Measurements from ENCODE around the gene PLLP. TPM values are rescaled to one million over a fixed set of nuclear protein-coding genes. Genes with fewer than 3 reads are reported as not detected.
A peak's percentile ranks its signal among the peaks of the same experiment; 100 is the strongest.

Gene PLLP
- total RNA-seq, 1 donor from 2014 or later: 206 TPM

- DNase-seq (ENCODE audit: low spot score): no peak
Measured at GRCh38 chr16:57256601-57257395, 27.7 kb downstream of the PLLP start.

GRCh38 chr16:57255686-57256415 is 28.6 kb downstream of the PLLP start:
- no peak for DNase-seq (ENCODE audit: low spot score)

- DNase-seq (ENCODE audit: low spot score): peak; percentile 42
Measured at GRCh38 chr16:57253466-57253865, 31.0 kb downstream of the PLLP start.

GRCh38 chr16:57252148-57252721 is 32.2 kb downstream of the PLLP start:
- peak; percentile 85 for DNase-seq (ENCODE audit: low spot score)

GRCh38 chr16:57251352-57251751 is 33.1 kb downstream of the PLLP start:
- DNase-seq (ENCODE audit: low spot score): no peak

- no peak for DNase-seq (ENCODE audit: low spot score)
Measured at GRCh38 chr16:57245472-57246113, 38.9 kb downstream of the PLLP start.

GRCh38 chr16:57244767-57245471 is 39.6 kb downstream of the PLLP start, which contains the start of gene ARL2BP:
Gene ARL2BP, plus strand, starts transcription at chr16:57245259. Its CDS starts 109 bp downstream, at chr16:57245368.
- DNase-seq (ENCODE audit: low spot score): peak; percentile 98

GRCh38 chr16:57244463-57244766 is 40.1 kb downstream of the PLLP start:
- no peak for DNase-seq (ENCODE audit: low spot score)

GRCh38 chr16:57242650-57243049 is 41.8 kb downstream of the PLLP start:
- DNase-seq (ENCODE audit: low spot score): no peak

GRCh38 chr16:57240851-57241250 is 43.6 kb downstream of the PLLP start:
- DNase-seq (ENCODE audit: low spot score): no peak

GRCh38 chr16:57239107-57239506 is 45.4 kb downstream of the PLLP start:
- no peak for DNase-seq (ENCODE audit: low spot score)

GRCh38 chr16:57238682-57239081 is 45.8 kb downstream of the PLLP start:
- DNase-seq (ENCODE audit: low spot score): no peak

- no peak for DNase-seq (ENCODE audit: low spot score)
Measured at GRCh38 chr16:57236022-57236350, 48.5 kb downstream of the PLLP start.

GRCh38 chr16:57235128-57236021 is 49.1 kb downstream of the PLLP start:
- no peak for DNase-seq (ENCODE audit: low spot score)

- no peak for DNase-seq (ENCODE audit: low spot score)
Measured at GRCh38 chr16:57234707-57235092, 49.8 kb downstream of the PLLP start.

- DNase-seq (ENCODE audit: low spot score): no peak
Measured at GRCh38 chr16:57233944-57234706, 50.3 kb downstream of the PLLP start.

GRCh38 chr16:57231821-57232350 is 52.6 kb downstream of the PLLP start:
- DNase-seq (ENCODE audit: low spot score): no peak

GRCh38 chr16:57229079-57229478 is 55.4 kb downstream of the PLLP start:
- no peak for DNase-seq (ENCODE audit: low spot score)

GRCh38 chr16:57226701-57227621 is 57.5 kb downstream of the PLLP start:
- DNase-seq (ENCODE audit: low spot score): no peak

All from mucosa of gallbladder (tissue), 1 donor.